Heart left ventricle (tissue), 13 donors: ENCODE data around the gene PGM1.

Experiments used
- CTCF ChIP-seq, 12 donors: fragments of 200-600 bp; sonication (generic) in 4 of 12; IDR thresholded peaks; one replicate each; pipeline versions ENCODE4 v1.5.0 to v1.8.0; 2018 to 2022; ENCODE audit warnings: antibody characterized with exemption in 12 of 12, mild to moderate bottlenecking in 5 of 12
- POLR2A ChIP-seq, 2 donors: fragments of 450-650 bp; IDR thresholded peaks; one replicate each; pipeline ENCODE4 v1.6.1; 2017; ENCODE audit warnings: antibody characterized with exemption in 2 of 2, mild to moderate bottlenecking in 2 of 2, moderate library complexity in 2 of 2
- donor health status: ischemic (EF 13 %, LVEDD 7.1; RV severe dilation, severe dysfunction).
- donor health status: DM: no; HTN: yes; CAD: no.
- donor health status: DM: no; HTN: no; CAD: no.
- donor health status: ischemic (EF 25% LVEDD 6.9; RV normal size, moderate dysfunction).
- donor health status: ischemic (EF 25% LVEDD 5.7; RV mildly dilated, moderate dysfunction).
- donor health status: ischemic (EF 35%, LVEDD 5.7; RV mildly dilated, moderate dysfunction).
- donor health status: nonischemic (EF 11% LVEDD 7.7; RV severe dilation, severe dysfunction).
- donor health status: DM: yes; HTN: yes; CAD: no.
- donor health status: PGD.
- donor health status: ischemic (EF 29% LVEDD 5.4; RV normal size, mild dysfunction).
- donor health status: nonischemic (EF 23%, LVEDD 6.1; RV moderate dilation, normal function).

GRCh38 chr1:63592536-63593302, 492 bp upstream of the PGM1 start:
- TF ChIP-seq CTCF (IDR thresholded peaks at IDR 0.05) (no peak), POLR2A (IDR thresholded peaks at IDR 0.05) (no peak)
